GM18867 (cell line): Measurements from ENCODE around the gene PDE3A.
A peak's percentile ranks its signal among the peaks of the same experiment; 100 is the strongest.

Experiments
- ATAC-seq: cut with Tn5 transposase; IDR thresholded peaks from one replicate; pipeline ENCODE4 v1.9.1; 2021; ENCODE audit warnings: mild to moderate bottlenecking, moderate library complexity; ENCODE audit not compliant: unreplicated experiment

Gene PDE3A

GRCh38 chr12:20657496-20657895 is 289.2 kb downstream of the PDE3A start:
- no peak for ATAC-seq

GRCh38 chr12:20681334-20681733 is 313.0 kb downstream of the PDE3A start:
- ATAC-seq: no peak

DNA sequence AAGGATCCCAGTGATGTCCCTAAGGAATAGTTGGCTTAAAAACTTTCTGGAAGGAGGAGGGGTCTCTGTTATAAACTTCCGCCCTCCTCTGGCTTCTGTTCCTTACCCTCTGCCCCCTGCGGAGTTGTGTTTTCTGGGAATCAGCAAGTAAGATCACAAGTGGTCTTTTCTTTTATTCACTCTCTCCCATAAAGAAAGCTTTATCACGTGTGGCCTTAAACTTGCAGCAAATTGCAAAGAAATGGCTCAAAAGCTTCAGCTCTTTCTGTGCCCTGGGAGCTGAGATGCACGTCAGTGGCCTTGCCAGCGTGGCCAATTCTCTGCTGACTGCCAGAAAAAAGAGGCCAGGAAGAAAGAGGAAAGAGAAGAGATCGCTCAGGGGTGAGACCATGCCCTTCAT is 326.9 kb downstream of the PDE3A start, which contains the start of gene SLCO1C1:
SLCO1C1 (plus strand) TSS at position 101 of the 400 bp plus-strand sequence. CDS start 4,245 bp downstream, outside the sequence.
- no peak for ATAC-seq

DNA sequence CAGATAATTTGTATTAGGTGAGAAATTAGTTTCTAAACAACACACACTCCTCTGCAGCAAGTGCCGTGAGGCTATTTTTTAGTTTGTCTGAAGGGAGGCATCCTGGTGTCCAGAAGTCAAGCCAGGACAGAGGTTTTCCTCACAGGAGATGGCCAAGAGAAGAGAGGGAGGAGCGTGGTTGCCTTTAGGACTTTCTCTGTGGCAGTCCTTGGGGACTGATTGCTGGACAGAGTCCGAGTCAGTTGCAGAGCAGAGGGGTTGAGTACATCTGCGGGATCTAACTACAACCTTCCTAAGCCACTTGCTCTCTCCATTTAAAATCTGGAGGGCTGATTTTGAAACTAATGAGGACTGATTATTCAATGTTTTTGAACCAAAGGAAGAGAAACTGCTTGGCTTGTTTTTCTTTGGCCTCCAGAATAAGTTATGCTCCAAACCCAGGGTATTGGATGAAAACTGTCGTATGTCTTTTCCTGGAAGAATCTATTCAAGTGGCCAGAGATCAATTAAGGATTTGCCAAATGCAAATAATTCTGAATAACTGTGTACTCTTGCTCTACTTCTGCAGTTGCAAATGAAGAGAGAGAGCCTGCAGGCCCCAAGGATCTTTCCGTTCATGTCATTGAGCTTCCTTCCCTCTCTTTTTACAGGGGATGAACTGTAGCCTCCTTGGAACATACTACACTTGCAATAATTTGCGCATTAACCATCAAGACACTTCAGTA is 328.0 kb downstream of the PDE3A start:
- ATAC-seq: no peak

- ATAC-seq: no peak
Observed at GRCh38 chr12:20701106-20701505, 332.8 kb downstream of the PDE3A start.

DNA sequence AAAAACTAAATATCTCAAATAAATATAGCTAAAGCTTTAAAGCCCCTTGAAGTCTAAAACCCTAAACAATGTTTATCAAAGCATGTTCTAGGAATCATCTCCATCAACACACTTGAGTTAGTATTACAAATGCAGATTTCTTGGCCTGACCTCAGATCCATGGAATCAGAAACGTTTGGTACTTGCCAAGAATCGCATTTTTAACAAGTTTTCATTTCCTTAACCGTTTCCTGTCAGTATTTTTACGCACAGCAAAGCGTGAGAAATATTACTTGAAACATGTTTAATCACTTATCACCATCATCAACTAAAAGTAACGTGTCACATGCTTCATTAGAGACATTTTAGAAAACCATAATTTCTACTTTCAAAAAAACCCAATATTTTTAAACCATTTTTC is 336.5 kb downstream of the PDE3A start:
- ATAC-seq: no peak

GRCh38 chr12:20711846-20712245 is 343.5 kb downstream of the PDE3A start:
- no peak for ATAC-seq

GRCh38 chr12:20716037-20716436 is 347.7 kb downstream of the PDE3A start:
- peak; percentile 76 for ATAC-seq

- no peak for ATAC-seq
Observed at GRCh38 chr12:20716985-20717384, 348.6 kb downstream of the PDE3A start.

GRCh38 chr12:20718294-20718693 is 350.0 kb downstream of the PDE3A start:
- no peak for ATAC-seq

DNA sequence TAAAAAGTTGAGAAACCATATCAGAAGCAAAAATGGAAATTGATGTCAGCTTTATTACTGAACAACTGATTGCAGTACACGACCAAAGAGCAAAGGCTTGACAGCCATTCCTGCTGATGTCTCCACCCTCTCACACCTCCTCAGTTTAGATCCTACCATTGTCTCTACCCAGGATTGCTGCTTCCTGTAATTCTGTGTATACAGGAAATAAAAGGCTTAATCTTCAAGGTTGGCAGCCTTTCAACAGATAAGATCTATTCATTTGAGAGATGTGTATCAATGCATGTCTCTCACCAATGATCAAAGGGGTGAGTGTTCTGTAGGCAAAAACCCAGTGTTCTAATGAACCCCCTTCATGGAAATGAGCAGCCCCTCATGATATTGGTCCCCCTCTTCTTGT is 353.8 kb downstream of the PDE3A start:
- ATAC-seq: no peak

DNA sequence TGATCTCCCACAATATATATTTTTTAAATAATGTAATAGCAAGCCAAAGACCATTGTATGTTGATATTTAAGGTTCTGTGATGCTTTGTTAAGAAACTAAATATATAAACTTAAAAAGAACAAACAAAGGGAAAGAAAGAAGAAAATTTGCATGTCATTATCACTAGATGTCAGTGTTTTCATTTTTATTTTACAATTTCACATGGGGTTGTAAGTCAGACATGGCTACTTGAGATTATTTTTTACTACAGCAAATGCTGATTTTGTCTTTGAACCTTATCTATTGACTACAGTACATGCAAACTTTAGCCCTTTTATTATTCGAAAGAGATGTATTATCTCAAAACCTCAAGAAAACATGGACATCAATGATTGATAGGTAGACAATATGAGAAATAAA is 362.9 kb downstream of the PDE3A start:
- no peak for ATAC-seq
